ENCODE measurements around the gene PIEZO2.
A peak's percentile ranks its signal among the peaks of the same experiment; 100 is the strongest.

PIEZO2 gene

DNA sequence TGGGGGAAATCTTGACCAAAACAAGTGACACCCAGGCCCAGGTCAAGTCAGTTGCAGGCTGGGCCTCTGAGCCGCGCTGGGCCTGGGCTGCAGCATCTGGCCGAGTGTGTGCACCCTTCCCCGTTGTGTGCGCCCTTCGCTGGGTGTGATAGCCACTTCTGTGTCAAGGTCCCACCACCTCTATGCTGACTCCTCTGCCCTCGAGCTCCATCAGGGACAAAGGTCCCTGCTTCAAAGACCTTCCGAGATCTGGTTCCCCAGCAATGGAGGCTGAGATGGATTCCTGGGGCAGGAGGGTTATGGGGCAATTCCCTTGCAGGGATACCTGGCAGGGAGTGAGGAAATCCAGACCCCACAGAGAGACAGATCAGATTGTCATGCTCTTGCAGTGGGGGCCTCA, 93.6 kb downstream of the PIEZO2 start:
- DNase-seq = no peak

DNA sequence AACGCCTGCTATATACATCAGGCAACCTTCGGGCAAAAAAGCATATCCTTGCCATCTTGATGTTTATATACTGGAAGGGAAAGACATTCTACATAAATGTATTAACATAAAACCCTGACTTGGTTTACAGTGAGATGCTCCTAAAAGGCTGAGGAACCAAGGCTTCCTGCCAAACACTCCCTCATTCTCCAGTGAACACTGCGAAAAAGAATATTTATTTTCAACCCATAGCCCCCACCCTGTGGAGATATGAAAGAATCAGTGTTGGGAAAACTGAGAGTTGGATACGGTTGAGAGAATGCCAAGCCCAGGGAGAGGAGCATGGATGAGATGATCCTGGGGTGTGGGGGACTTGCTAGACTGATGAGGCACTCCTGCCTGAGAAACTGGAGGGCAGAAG, 94.9 kb downstream of the PIEZO2 start:
- DNase-seq = no peak

DNA sequence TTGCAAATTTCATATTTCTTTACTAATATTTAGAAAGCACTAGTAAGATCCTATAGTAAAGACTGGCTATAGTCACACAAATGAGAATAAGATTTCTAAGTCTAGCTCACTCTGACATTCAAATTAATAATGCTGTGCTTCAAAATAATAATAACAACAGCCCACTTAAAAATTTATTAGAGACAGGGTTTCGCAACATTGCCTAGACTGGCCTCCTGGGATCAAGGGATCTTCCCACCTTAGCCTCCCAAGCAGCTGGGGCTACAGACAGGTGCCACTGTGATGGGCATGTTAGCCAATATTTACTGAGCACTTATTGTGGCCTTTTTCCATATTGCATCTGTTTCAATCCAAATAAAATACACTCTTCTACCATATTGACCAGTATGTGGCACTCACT, 96.1 kb downstream of the PIEZO2 start:
- no peak for DNase-seq

DNA sequence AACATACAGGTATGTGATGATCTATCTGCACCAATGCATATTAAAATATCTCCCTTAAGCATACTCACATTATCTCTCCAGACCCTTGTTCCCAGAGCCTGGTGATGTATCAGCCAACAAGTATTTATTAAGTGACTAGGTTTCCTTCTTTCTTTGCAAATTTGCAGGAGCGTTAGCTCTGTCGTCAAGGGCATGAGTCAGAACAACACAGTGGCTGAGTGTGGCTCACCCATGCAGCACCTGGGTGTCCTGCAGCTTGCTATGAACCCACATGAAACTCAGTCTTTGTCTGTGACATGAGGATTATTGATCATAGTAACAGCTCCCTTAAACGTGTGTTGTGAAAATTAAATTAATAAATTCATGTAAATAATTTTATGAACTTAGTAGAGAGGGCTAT, 96.6 kb downstream of the PIEZO2 start:
- DNase-seq = no peak

DNA sequence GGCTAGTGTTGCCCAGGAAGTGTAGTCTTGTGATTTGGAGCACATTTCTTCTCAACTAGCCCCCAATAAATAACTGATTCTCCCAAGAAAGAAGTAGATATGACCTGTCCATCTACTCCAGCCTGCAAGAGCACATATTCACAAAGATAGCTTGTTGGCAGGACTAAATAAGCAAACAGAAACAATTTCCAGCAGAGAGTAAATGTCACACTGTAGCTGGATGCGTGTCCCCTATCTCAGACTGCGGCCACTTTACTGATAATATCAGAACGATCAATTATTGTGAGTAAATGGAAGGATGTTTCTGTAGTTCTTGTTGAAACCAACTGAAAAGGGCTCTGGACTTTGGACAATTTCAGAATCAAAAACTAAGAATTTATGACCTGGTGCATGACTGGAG, 97.9 kb downstream of the PIEZO2 start:
- DNase-seq = no peak

DNA sequence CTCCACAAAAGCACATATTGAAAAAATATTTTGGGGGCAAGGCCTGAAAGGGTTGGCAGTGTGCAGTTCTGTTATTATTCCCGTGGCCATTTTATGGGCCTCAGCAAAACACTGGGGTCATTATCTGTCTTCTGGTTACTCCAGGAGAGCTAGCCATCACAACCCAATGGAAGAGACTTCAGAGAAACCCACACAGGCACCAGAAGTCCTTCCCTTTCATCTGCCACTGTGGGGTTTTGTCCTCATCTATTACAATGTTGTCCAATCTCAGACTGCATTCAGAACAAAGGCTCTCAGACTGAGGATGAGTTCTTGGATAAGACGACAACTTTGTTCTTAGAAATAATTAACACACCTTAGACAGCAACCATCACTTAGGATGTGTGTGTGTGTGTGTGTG, 98.4 kb downstream of the PIEZO2 start:
- no peak for DNase-seq

DNA sequence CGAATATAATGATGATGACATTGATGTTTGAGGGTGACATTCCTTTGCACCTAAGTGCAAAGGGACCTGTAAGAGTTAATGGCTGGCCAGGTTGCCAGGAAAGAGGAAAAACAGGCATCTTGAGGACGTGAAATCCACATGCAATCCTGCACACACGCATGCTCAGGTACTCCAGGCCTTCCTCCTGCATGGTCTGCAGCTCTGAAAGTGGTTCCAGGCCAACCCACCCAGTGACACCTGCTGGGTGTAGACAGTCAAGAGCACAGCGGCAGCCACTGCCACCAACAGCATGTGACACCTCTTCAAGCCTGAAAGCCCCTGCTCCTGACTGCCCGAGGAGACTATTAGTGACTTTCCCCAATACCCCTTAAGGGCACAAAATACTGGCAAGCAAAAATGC, 101.6 kb downstream of the PIEZO2 start:
- DNase-seq = no peak

DNA sequence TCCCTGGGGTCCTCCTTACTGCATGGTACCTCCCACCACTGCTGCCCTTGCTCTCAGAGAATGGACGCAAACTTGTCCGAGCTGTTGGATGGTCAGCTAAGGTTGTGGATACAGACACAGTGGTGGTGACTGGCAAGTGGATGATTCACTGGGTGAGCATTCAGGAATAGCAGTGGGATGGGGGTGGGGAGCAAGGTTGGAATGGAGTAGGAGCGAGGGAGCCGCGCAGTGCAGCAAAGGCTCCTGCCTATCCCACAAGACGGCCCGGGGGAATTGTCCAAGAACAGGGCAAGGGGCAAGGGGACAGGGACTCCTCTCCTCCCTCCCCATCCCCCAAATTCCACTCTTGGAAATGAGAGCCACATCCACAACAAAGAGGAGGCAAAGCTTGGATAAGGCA, 102.2 kb downstream of the PIEZO2 start:
- no peak for DNase-seq

DNA sequence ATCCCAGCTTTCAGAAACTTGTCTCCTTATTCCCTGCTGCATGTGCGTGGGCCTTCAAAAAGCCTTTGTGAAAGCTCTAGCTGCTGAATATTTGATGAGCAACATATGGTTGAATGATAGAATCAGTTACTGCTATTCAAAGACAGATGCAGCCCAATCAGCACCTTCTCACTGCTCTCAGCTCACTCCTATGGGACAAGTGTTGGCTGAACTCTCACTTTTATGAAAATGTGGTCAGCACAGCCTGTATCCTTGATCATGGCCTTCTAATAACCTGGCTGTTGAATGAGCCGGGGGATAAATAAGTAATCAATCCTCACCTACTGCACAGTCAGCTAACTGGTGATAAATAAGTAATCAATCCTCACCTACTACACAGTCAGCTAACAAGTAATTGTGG, 103.2 kb downstream of the PIEZO2 start:
- DNase-seq = no peak

DNA sequence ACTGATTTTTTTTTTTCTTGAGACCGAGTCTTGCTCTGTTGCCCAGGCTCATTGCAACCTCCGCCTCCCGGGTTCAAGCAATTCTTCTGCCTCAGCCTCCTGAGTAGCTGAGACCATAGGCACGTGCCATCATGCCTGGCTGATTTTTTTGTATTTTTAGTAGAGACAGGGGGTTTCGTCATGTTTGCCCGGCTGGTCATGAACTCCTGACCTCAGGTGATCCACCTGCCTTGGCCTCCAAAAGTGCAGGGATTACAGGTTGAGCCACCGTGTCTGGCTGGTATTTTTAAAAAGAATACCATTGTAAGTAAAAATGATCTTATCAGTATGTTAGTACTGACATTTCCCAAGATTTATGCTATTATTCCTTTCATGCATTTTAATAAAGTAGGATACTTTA, 105.7 kb downstream of the PIEZO2 start:
- no peak for DNase-seq

DNA sequence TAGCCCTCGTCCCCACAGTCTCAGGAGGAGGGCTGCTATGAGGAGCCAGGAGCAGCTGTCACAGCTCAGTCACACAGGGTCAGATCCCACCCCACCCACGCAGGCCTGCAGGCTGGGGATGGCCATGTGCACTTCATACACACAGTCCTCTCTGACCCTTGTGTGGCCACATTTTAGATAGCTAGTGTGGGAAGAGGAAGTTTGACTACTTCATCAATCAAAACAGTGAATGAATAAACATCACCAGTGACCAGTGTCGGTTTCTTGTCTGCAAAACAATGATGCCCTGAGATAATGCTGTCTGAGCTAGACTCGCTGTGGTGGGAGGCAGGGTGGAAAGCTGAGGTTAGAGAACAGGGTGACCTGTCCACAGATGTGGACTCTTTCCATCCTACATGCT, 107.1 kb downstream of the PIEZO2 start:
- DNase-seq = no peak

DNA sequence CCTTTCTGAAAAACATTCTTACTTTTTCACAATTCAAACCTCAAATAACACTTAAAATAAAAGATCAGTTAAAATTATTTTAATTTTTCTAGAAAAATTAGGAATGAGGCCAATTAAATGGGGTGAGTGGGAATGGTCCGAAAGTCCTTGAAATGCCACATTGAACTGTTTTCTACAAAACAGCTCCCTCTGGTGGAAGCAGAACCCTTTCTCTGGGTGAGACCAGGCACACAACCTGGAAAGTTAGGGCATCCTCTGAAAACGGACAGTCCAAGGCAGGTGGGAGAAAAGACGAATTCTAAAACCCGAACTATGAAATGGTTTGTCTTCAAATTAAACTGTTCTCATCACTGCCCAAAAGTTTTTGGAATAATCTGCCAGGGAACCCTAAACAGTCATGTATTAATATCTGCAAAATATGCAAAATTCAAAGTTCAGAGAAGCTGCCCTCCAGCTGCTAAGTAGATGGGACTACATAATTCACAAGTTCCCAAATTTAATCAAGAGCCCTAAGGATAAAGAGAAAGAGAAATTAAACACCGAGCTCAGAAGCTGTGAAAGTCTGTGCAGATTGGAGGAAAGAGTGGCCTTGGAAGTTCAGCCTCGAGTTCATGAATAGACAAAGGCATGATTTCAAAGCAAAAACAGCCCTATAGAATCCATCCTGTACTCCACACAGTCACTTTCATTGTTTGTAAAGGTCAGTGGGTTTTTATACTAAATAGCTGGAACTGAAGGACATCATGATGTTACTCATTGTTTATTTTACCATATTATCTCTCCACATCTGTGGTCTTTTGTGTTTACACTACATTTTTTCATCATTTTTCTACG, 108.3 kb downstream of the PIEZO2 start:
- peak; percentile 1 for DNase-seq

DNA sequence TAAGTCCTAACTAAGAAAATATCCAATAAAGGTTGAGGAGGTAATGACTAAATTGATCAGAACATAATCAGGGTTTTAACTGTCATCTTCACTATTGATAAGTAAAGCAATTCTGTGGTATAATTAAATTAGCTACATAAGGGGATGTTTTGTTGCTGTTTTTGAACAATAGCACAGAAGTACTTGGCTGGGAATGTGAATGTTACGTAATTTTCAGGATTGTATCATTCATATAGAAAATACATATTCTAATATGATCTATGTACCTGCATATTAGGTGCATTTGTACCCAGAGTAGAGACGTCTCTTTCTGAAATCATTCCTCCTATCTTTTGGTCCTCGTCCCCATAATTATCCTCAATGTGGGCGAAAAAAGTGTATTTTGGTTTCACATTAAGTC, 109.0 kb downstream of the PIEZO2 start:
- DNase-seq = no peak

DNA sequence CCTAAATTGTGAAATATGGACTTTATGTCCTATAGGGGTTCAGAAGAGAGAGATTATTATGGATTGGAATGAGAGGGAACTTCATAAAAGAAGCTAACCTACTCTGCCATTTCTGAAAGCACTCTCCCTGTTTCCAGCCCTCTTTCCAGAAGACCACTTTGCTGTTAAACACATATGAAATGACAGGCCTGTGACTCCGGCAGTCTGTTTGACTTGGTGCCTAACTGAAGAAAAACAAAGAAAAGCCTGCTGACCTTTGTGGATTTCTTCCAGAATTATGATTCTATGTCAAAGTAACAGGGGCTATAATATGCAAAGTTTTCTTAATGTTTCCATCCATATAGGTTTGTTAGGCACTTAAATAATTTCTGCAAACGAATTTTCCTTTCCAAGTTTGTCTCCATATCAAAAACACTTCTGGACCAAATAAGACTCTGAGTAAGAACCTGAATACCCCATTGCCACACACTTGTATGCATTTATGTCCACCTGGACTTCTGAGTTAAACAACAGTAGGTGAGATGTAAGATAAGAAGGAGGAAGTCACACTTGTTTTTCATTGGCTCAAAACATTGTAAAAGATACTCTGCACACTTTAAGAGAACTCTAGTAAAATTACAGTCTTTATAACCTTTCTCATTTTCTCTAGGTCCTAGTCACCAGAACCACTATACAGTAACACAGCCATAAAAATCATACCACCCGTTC, 111.7 kb downstream of the PIEZO2 start:
- no peak for DNase-seq

DNA sequence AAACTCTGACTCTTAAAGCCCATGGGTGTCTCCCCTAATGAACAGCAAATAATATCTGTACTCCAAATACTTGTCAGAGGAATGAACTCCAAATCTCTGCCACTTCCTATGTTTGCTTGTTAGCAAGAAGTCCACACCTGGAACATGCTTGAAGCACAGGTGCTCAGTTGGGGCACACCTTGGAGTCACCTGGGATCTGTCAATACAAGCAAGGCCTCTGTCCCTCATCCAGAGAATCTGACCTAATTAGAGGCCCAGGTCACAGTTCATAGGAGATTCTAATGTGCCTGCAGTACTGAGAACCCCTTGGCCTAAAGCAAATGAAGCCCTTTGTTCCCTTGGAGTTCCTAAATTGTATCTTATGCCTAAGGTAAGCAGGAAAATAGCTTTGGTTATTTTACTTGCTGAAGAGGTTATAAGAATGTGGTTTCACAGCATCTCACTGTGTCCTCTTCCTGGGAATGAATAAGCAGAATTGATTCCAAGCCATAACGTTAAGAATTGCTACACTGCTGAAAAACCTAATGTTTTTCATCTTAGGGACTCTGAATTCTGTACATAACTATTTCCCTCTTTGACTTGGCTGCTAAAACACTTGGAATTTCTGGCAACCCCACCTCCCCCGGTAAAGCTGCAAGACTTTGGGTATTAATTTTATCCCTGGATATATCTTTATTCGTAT, 113.4 kb downstream of the PIEZO2 start:
- no peak for DNase-seq

DNA sequence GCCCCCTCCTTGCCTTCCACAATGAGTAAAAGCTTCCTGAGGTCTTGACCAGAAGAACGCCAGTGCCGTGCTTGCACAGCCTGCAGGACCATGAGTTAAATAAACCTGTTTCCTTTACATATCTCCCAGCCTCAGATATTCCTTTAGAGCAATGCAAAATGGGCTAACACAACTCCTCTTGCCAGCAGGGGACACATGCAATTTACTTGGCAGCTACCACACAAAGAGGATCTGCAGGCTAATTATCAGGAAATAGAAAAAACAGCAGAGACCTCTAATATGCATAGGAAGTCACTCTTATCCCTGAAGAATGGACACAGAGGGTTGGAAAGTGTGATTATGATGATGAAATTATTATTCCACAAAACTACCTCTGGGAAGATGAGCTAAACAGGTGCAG, 114.0 kb downstream of the PIEZO2 start:
- no peak for DNase-seq

DNA sequence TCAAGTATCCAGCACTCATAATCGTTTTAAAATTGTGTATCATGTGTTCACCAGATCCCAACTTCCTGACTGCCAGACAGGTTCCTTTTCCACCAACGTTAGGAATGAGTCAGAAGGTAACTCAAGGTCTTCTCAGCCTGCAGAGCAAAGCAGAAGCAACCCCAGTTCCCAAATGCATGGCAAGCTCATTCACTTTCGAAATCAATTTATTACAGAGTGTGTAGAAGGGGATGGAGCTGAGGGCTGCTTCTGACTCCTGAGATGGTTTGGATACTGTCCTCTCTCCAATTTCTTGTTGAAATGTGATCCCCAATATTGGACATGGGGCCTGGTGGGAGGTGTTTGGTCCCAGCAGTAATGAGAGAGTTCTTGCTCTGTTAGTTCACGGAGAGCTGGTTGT, 114.5 kb downstream of the PIEZO2 start:
- no peak for DNase-seq

DNA sequence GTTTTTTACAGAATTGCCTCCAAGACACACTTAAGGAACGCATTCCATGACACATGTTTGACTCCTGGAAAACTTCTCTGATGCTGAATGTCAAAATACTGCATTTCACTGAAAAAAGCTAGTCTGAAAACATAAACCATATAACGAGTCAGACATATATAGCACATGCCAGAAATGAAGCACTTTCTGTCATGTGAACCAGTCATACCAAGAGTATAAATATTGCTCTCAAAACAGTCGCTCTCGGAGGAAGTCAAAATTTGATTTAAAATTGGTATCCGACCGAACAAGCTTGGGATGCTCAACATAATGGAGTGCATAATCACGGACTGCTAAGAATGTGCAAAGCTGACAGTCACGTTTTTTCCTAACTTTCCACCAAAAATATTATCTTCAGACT, 115.9 kb downstream of the PIEZO2 start:
- no peak for DNase-seq

DNA sequence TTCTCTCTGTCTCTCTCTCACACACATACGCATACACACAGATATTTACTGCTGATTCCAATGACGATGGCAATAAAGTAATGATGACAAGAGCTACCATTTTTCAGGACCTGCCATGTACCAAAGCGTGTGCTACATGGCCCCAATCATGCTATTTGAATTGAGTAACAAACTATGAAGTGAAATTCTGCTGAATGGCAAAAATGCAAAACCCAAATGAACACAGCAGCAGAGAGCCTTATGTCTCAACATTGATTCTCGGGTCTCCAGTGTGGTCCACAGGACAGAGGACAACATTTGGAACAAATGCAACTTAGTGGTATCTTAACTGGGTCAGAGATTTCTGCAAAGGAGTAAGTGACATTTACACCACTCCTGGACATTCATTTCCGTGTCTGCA, 117.4 kb downstream of the PIEZO2 start:
- no peak for DNase-seq

DNA sequence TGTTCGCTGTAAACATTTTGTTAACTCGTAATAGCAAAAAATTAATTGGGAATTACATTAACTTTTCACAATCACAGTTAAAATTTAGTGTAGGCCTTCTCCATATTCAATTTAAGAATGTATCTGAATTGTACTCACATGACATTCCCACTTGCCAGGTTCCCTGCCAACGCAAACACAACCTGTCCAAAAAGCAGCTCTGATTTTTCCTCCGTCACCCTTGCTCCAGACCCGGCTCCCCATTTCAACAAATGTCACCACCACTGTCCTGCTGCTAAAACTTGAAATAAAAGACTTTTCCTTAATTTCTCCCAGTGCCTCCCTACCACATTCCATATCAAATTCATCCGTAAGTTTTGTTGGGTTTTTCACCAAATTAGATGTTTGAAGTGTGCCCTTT, 120.3 kb downstream of the PIEZO2 start:
- DNase-seq = no peak

DNA sequence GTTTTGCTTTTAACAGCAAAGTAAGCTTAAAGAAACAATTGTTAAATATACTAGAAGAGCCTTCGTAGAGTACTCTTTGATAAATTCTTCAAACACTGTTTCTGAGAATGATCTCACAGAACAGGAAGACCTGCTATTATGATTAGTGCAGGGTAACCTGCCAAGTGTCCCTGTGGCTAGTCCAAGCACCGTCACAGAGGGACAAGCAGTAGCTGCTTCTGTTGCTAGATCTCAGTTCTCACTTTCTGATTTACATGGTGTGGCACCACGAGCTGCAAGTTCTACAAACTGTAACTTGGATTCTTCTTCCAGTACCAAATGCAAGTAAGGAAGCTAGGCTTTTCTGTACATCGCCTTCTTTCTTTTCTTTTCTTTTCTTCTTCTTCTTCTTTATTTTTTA, 121.5 kb downstream of the PIEZO2 start:
- no peak for DNase-seq

DNA sequence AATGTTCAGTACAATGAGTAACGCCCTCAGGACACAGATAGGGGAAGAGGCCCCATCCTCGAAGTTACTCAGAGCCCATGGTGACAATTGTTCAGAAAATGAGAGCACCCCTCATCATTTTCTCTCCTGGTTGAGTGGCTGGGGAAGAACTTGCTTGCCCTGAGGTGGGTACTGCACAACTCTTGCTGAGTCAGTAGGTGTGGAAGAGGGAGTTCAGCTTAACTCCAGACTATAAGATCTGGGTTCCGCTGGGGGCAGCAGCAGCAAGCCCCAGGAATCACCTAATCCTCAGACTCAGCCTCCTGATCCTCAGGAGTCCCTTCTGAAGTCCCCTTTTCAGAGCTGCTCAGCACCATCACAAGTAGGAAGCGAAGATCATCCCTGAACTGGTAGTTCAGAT, 123.7 kb downstream of the PIEZO2 start:
- DNase-seq = no peak

DNA sequence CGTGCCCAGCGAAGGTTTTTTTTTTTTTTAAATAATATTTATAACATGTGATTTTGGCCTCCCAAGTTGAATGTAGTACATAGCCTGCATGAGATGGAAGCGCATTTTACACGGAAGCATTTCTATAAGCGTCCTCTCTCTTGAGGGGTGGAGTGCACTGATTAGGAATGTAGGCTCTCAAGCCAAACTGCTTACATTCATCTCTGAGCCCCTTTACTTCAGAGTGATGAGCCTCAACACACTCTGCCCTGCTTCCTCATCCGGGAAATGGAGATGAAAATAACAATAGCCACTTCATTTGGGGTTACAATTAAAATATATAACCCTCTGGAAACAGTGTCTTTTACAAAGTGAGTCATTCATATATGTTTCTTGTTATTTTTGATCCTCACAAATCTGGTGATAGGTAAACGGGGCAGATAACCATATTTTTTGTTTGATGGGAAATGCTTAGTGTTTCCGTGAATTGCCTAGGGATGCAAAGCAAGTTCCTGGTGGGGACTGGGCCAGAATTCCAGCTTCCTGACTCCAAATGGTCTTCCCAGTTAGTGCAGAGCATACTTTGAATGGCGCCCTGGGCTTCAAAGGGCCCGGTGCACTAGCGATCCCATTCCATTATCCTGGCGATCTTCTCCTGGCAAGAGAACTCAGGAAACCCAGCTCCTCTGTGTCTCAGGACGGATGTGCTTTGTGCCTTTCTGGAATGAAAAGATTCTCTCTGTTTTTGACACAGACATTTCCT, 124.3 kb downstream of the PIEZO2 start:
- DNase-seq = no peak

All from NCI-H1092 treated with DMSO at 0.1 percent for 48 hours (cell line).